ENCODE results near the gene CLSTN1. TPM values are rescaled to one million over a fixed set of nuclear protein-coding genes. Genes with fewer than 3 reads are reported as not detected.

The CLSTN1 gene
- total and polyA plus RNA-seq, 2 of the 8 experiments (the other 6 are each of a cell fraction or from before 2014, with no cell fraction given), result 34.2 to 97.4 TPM

- Histone ChIP-seq H4K5ac (ENCODE audit: insufficient read length, low read depth, low read length) (no peak overlapping the region), H2BK20ac (ENCODE audit: low read length) (no peak overlapping the region), H3K18ac (ENCODE audit: extremely low read depth, low read length) (no peak overlapping the region), H4K8ac (ENCODE audit: extremely low read depth, insufficient read depth, low read length) (no peak overlapping the region), H3K23ac (ENCODE audit: insufficient read length) (no peak overlapping the region), H3K4ac (replicated peaks; ENCODE audit: insufficient read length, low read depth, low read length) (no peak overlapping the region), H3K79me2 (ENCODE audit: control insufficient read depth in 1 of 2, insufficient read depth in 2 of 2, low read length in 2 of 2) (no peaks in the 10 kb centered on the region), H3K56ac (replicated peaks; ENCODE audit: insufficient read length, low read depth, low read length) (no peak overlapping the region), H3K4me3 (ENCODE audit: extremely low read depth in 1 of 4, insufficient read depth in 2 of 4, low read depth in 3 of 4, low read length in 4 of 4) (no peak overlapping the region), H2BK5ac (ENCODE audit: low read depth, low read length) (peak overlapping the region; percentile 55; the same call in 1 of the 2 replicates), H3K36me3 (ENCODE audit: control insufficient read depth in 2 of 4, insufficient read depth in 4 of 4, low read length in 3 of 4) (peaks cover 0 to 5% (median 3%) of the 10 kb centered on the region in 4 experiments; a peak in 3 of 8 replicates), H3K23me2 (ENCODE audit: low read depth, low read length) (no peaks in the 10 kb centered on the region), H2BK15ac (ENCODE audit: low read length) (no peak overlapping the region), H4K20me1 (replicated peaks in 1 of 2; ENCODE audit: control insufficient read depth in 1 of 2, insufficient read depth in 2 of 2, low read length in 2 of 2) (peaks cover 0 to 1% of the 10 kb centered on the region in 2 experiments), H3K79me1 (ENCODE audit: low read depth, low read length) (no peaks in the 10 kb centered on the region), H4K91ac (replicated peaks; ENCODE audit: insufficient read length, low read length) (no peak overlapping the region), H3K27ac (ENCODE audit: low read depth, low read length) (no peak overlapping the region), H2BK12ac (ENCODE audit: low read depth, low read length) (no peak overlapping the region), H2BK120ac (replicated peaks; ENCODE audit: low read depth, low read length) (no peak overlapping the region), H3K4me1 (replicated peaks in 1 of 4; ENCODE audit: control insufficient read depth in 3 of 4, insufficient read depth in 4 of 4, low read length in 3 of 4) (peaks cover under 1 to 12% (median 7%) of the 10 kb centered on the region in 4 experiments), H3K9me3 (ENCODE audit: insufficient read depth in 2 of 2, low read depth in 1 of 2, low read length in 1 of 2) (no peaks in the 10 kb centered on the region), H3K27me3 (replicated peaks in 1 of 4; ENCODE audit: control insufficient read depth in 3 of 4, extremely low read depth in 1 of 4, insufficient read depth in 3 of 4, low read length in 3 of 4) (no peaks in the 10 kb centered on the region), H2AK5ac (ENCODE audit: low read depth, low read length) (no peak overlapping the region), H2AFZ (ENCODE audit: low read length) (no peak overlapping the region), H3K4me2 (ENCODE audit: insufficient read depth in 1 of 2, low read depth in 2 of 2, low read length in 2 of 2) (no peak overlapping the region), H3K9ac (replicated peaks in 1 of 4; ENCODE audit: extremely low read depth in 1 of 4, low read depth in 3 of 4, low read length in 3 of 4) (no peak overlapping the region), H3K14ac (ENCODE audit: insufficient read length) (no peak overlapping the region)
- DNase-seq (ENCODE audit: low read depth in 1 of 2, low spot score in 2 of 2), result no peak
- no peak for TF ChIP-seq TAF1 (IDR thresholded peaks at IDR 0.05; ENCODE audit: low read depth, low read length)
- ChIA-PET CTCF (ENCODE audit: partially characterized antibody) (interaction anchor here (1.0 to 6.9 kb wide), 6 partner anchors 10 to 95 kb away, joined by 3 to 62 read pairs (median 4); no protein-coding TSS in a partner anchor), POLR2A (ENCODE audit: partially characterized antibody) (interaction anchor here (1.0 to 1.3 kb wide), 2 partner anchors 20 to 23 kb away, joined by 3 to 4 read pairs; no protein-coding TSS in a partner anchor)
- WGBS, 2 experiments (ENCODE audit: extremely low coverage in 1 of 2, insufficient coverage in 1 of 2, insufficient read length in 1 of 2, insufficient replicate concordance in 2 of 2, low coverage in 1 of 2, low lambda C conversion rate in 2 of 2, missing lambda C conversion rate in 1 of 2), result 92% methylated on average over 8 of the region's 8 CpGs; no CpG with 5 or more reads in 1 of the 2 experiments
- no peak for FAIRE-seq
These were observed 113.7 kb downstream of the CLSTN1 start for GRCh38 chr1:9710037-9710436.

Data from H1 (cell line).